ENCODE results near the gene TNRC18.

Gene TNRC18

GRCh38 chr7:5350600-5351385 is 72.8 kb downstream of the TNRC18 start:
- no peaks in the 10 kb centered on the region for H3K9me3 ChIP-seq (ENCODE audit: control insufficient read depth, low read length)
- no peak overlapping the region for H3K4me3 ChIP-seq (ENCODE audit: insufficient read depth, low read depth, low read length)
- peaks cover 17% of the 10 kb centered on the region for H3K4me1 ChIP-seq (ENCODE audit: control insufficient read depth, insufficient read depth, low read length)
- H3K27ac ChIP-seq (ENCODE audit: insufficient read depth, low read depth, low read length, poor library complexity, severe bottlenecking) = no peak overlapping the region
- H3K36me3 ChIP-seq (ENCODE audit: control insufficient read depth, insufficient read depth, low read length) = peaks cover 5% of the 10 kb centered on the region
- 36% methylated on average over 21 to 23 of the region's 23 CpGs for WGBS, 2 experiments
- peaks cover 3% of the 10 kb centered on the region for H3K27me3 ChIP-seq (ENCODE audit: control insufficient read depth, insufficient read depth, low read length, poor library complexity, severe bottlenecking)

GRCh38 chr7:5350174-5350463 is 73.5 kb downstream of the TNRC18 start:
- H3K36me3 ChIP-seq (ENCODE audit: control insufficient read depth, insufficient read depth, low read length) = peaks cover 9% of the 10 kb centered on the region
- H3K9me3 ChIP-seq (ENCODE audit: control insufficient read depth, low read length) = no peaks in the 10 kb centered on the region
- 75 to 76% methylated on average over 15 of the region's 15 CpGs for WGBS, 2 experiments
- no peak overlapping the region for H3K4me3 ChIP-seq (ENCODE audit: insufficient read depth, low read depth, low read length)
- H3K4me1 ChIP-seq (ENCODE audit: control insufficient read depth, insufficient read depth, low read length) = peaks cover 17% of the 10 kb centered on the region
- no peak overlapping the region for H3K27ac ChIP-seq (ENCODE audit: insufficient read depth, low read depth, low read length, poor library complexity, severe bottlenecking)
- H3K27me3 ChIP-seq (ENCODE audit: control insufficient read depth, insufficient read depth, low read length, poor library complexity, severe bottlenecking) = peaks cover 3% of the 10 kb centered on the region

- Histone ChIP-seq H3K4me3 (ENCODE audit: insufficient read depth, low read depth, low read length) (no peak overlapping the region), H3K27me3 (ENCODE audit: control insufficient read depth, insufficient read depth, low read length, poor library complexity, severe bottlenecking) (peaks cover 3% of the 10 kb centered on the region), H3K27ac (ENCODE audit: insufficient read depth, low read depth, low read length, poor library complexity, severe bottlenecking) (no peak overlapping the region), H3K36me3 (ENCODE audit: control insufficient read depth, insufficient read depth, low read length) (peaks cover 14% of the 10 kb centered on the region), H3K9me3 (ENCODE audit: control insufficient read depth, low read length) (peaks cover 2% of the 10 kb centered on the region), H3K4me1 (ENCODE audit: control insufficient read depth, insufficient read depth, low read length) (peaks cover 17% of the 10 kb centered on the region)
- 75 to 80% methylated on average over 34 of the region's 34 CpGs for WGBS, 2 experiments
Observed at GRCh38 chr7:5349437-5350173, 74.0 kb downstream of the TNRC18 start.

- peaks cover 2% of the 10 kb centered on the region for H3K9me3 ChIP-seq (ENCODE audit: control insufficient read depth, low read length)
- no peak overlapping the region for H3K27ac ChIP-seq (ENCODE audit: insufficient read depth, low read depth, low read length, poor library complexity, severe bottlenecking)
- H3K27me3 ChIP-seq (ENCODE audit: control insufficient read depth, insufficient read depth, low read length, poor library complexity, severe bottlenecking) = peaks cover 3% of the 10 kb centered on the region
- H3K36me3 ChIP-seq (ENCODE audit: control insufficient read depth, insufficient read depth, low read length) = peaks cover 20% of the 10 kb centered on the region
- WGBS, 2 experiments = 89 to 91% methylated on average over 17 of the region's 17 CpGs
- peaks cover 17% of the 10 kb centered on the region for H3K4me1 ChIP-seq (ENCODE audit: control insufficient read depth, insufficient read depth, low read length)
- no peak overlapping the region for H3K4me3 ChIP-seq (ENCODE audit: insufficient read depth, low read depth, low read length)
Observed at GRCh38 chr7:5349005-5349380, 74.6 kb downstream of the TNRC18 start.

- Histone ChIP-seq H3K9me3 (ENCODE audit: control insufficient read depth, low read length) (peaks cover 2% of the 10 kb centered on the region), H3K4me3 (ENCODE audit: insufficient read depth, low read depth, low read length) (no peak overlapping the region), H3K27me3 (ENCODE audit: control insufficient read depth, insufficient read depth, low read length, poor library complexity, severe bottlenecking) (peaks cover 3% of the 10 kb centered on the region), H3K4me1 (ENCODE audit: control insufficient read depth, insufficient read depth, low read length) (peaks cover 17% of the 10 kb centered on the region), H3K27ac (ENCODE audit: insufficient read depth, low read depth, low read length, poor library complexity, severe bottlenecking) (no peak overlapping the region), H3K36me3 (ENCODE audit: control insufficient read depth, insufficient read depth, low read length) (peaks cover 25% of the 10 kb centered on the region)
- WGBS, 2 experiments = 90 to 92% methylated on average over 21 of the region's 21 CpGs
Observed at GRCh38 chr7:5348134-5349004, 75.3 kb downstream of the TNRC18 start.

GRCh38 chr7:5345671-5346070 is 78.0 kb downstream of the TNRC18 start:
- H3K27me3 ChIP-seq (ENCODE audit: control insufficient read depth, insufficient read depth, low read length, poor library complexity, severe bottlenecking) = no peaks in the 10 kb centered on the region
- peaks cover 8% of the 10 kb centered on the region for H3K4me1 ChIP-seq (ENCODE audit: control insufficient read depth, insufficient read depth, low read length)
- peaks cover 38% of the 10 kb centered on the region for H3K36me3 ChIP-seq (ENCODE audit: control insufficient read depth, insufficient read depth, low read length)
- H3K27ac ChIP-seq (ENCODE audit: insufficient read depth, low read depth, low read length, poor library complexity, severe bottlenecking) = no peak overlapping the region
- H3K9me3 ChIP-seq (ENCODE audit: control insufficient read depth, low read length) = peaks cover 2% of the 10 kb centered on the region
- no peak overlapping the region for H3K4me3 ChIP-seq (ENCODE audit: insufficient read depth, low read depth, low read length)
- 88 to 91% methylated on average over 21 of the region's 21 CpGs for WGBS, 2 experiments

- Histone ChIP-seq H3K27me3 (ENCODE audit: control insufficient read depth, insufficient read depth, low read length, poor library complexity, severe bottlenecking) (no peaks in the 10 kb centered on the region), H3K4me3 (ENCODE audit: insufficient read depth, low read depth, low read length) (no peak overlapping the region), H3K36me3 (ENCODE audit: control insufficient read depth, insufficient read depth, low read length) (peaks cover 38% of the 10 kb centered on the region), H3K27ac (ENCODE audit: insufficient read depth, low read depth, low read length, poor library complexity, severe bottlenecking) (no peak overlapping the region), H3K9me3 (ENCODE audit: control insufficient read depth, low read length) (peaks cover 2% of the 10 kb centered on the region), H3K4me1 (ENCODE audit: control insufficient read depth, insufficient read depth, low read length) (peaks cover 7% of the 10 kb centered on the region)
- WGBS, 2 experiments = 93 to 96% methylated on average over 12 to 13 of the region's 13 CpGs
Observed at GRCh38 chr7:5345171-5345570, 78.5 kb downstream of the TNRC18 start.

GRCh38 chr7:5344342-5344741 is 79.3 kb downstream of the TNRC18 start:
- WGBS, 2 experiments = 94 to 95% methylated on average over 4 of the region's 4 CpGs
- Histone ChIP-seq H3K27ac (ENCODE audit: insufficient read depth, low read depth, low read length, poor library complexity, severe bottlenecking) (no peak overlapping the region), H3K9me3 (ENCODE audit: control insufficient read depth, low read length) (peaks cover 2% of the 10 kb centered on the region), H3K36me3 (ENCODE audit: control insufficient read depth, insufficient read depth, low read length) (peaks cover 38% of the 10 kb centered on the region), H3K4me1 (ENCODE audit: control insufficient read depth, insufficient read depth, low read length) (no peaks in the 10 kb centered on the region), H3K4me3 (ENCODE audit: insufficient read depth, low read depth, low read length) (no peak overlapping the region), H3K27me3 (ENCODE audit: control insufficient read depth, insufficient read depth, low read length, poor library complexity, severe bottlenecking) (no peaks in the 10 kb centered on the region)

GRCh38 chr7:5343884-5344283 is 79.8 kb downstream of the TNRC18 start:
- peaks cover 2% of the 10 kb centered on the region for H3K9me3 ChIP-seq (ENCODE audit: control insufficient read depth, low read length)
- no peaks in the 10 kb centered on the region for H3K27me3 ChIP-seq (ENCODE audit: control insufficient read depth, insufficient read depth, low read length, poor library complexity, severe bottlenecking)
- WGBS, 2 experiments = 95 to 97% methylated on average over 2 of the region's 2 CpGs
- peaks cover 38% of the 10 kb centered on the region for H3K36me3 ChIP-seq (ENCODE audit: control insufficient read depth, insufficient read depth, low read length)
- H3K4me3 ChIP-seq (ENCODE audit: insufficient read depth, low read depth, low read length) = no peak overlapping the region
- no peak overlapping the region for H3K27ac ChIP-seq (ENCODE audit: insufficient read depth, low read depth, low read length, poor library complexity, severe bottlenecking)
- H3K4me1 ChIP-seq (ENCODE audit: control insufficient read depth, insufficient read depth, low read length) = no peaks in the 10 kb centered on the region

GRCh38 chr7:5342631-5343030 is 81.0 kb downstream of the TNRC18 start:
- Histone ChIP-seq H3K4me3 (ENCODE audit: insufficient read depth, low read depth, low read length) (no peak overlapping the region), H3K4me1 (ENCODE audit: control insufficient read depth, insufficient read depth, low read length) (no peaks in the 10 kb centered on the region), H3K27ac (ENCODE audit: insufficient read depth, low read depth, low read length, poor library complexity, severe bottlenecking) (no peak overlapping the region), H3K36me3 (ENCODE audit: control insufficient read depth, insufficient read depth, low read length) (peaks cover 38% of the 10 kb centered on the region), H3K27me3 (ENCODE audit: control insufficient read depth, insufficient read depth, low read length, poor library complexity, severe bottlenecking) (no peaks in the 10 kb centered on the region), H3K9me3 (ENCODE audit: control insufficient read depth, low read length) (peaks cover 2% of the 10 kb centered on the region)
- WGBS, 2 experiments = 92 to 96% methylated on average over 6 of the region's 6 CpGs
